Renal pelvis (tissue), 4 donors: ENCODE data around the gene PKNOX2. TPM values are rescaled to one million over a fixed set of nuclear protein-coding genes. Genes with fewer than 3 reads are reported as not detected.
A peak's percentile ranks its signal among the peaks of the same experiment; 100 is the strongest.

Experiments used
- DNase-seq: peaks from one replicate; pipeline ENCODE4 v3.0.0-alpha.2; 2013
- polyA plus RNA-seq, 3 donors: library from polyadenylated mRNA; unstranded; fragments of 120-200 nt; gene quantifications; one replicate each; pipeline ENCODE4 v1.2.1, GENCODE V29; 2013; ENCODE audit not compliant: insufficient read length in 3 of 3

Gene PKNOX2
- polyA plus RNA-seq, 3 donors = 11.3 to 14.8 (median 13.4) TPM

- DNase-seq = no peak
Measured at GRCh38 chr11:125258291-125259032, 93.9 kb downstream of the PKNOX2 start.

DNA sequence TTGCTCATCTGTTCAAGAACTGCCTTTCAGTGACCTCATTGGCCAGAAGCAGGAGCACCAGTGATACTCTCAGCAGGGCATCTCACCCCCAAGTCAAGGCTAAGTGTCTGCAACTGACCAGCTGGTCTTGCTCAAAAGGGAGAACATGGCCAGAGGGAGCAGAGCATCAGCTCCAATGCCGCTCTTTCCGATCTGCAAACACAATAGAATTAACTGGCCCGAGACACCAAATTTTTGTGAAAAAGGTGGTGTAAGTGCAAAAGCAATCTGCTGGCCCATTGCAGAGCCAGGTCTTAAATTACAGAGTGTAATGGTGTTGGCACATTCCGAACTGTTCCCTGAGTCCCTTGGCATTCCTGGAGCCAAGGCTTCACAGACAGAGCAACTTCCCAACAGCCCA is 97.0 kb downstream of the PKNOX2 start:
- DNase-seq = no peak

- no peak for DNase-seq
Measured at GRCh38 chr11:125262194-125262829, 97.8 kb downstream of the PKNOX2 start.

DNA sequence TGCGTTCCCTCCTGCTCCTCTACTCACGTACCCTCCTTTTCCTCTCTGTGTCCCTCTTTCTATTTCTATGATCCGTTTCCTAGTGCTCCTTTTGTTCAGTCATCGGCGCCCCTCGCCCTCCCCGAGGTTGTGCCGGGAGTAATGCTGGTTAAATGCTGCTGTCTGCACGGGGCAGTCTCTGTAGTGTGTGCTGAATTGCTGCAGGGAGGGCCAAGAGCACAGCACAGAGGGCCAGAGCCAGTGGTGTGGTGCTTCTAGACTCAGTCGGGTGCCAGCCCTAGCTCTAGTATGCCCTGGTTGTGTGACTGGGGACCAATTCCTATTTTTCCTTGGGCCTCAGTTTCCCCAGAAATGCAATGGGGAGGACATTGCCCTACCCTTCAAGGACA is 98.3 kb downstream of the PKNOX2 start:
- no peak for DNase-seq

DNA sequence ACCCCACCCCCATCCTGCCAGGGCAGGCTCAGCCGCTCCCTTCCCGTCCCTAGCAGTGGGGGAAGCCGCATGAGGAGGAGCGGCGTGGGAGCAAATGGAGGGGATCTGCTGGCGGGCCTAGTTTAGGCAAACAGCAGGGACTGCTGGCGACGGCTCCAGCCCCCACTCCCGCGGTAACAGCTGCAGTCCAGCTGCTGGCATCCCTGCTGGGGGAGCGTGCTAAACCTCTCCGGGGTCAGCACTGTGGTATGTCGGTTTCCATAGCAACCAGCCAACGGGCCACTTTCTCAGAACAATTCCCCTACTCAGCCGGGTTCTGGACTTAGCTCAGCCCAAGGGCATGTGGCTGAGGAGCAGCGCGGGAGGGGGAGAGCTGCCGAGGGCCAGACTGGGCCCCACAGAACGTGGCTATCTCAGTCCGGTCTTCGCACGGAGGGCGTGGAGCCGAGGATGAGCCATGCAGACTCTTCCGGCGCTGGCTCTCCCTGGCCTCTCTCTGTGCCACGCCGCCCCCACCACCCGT is 98.8 kb downstream of the PKNOX2 start:
- peak; percentile 96 for DNase-seq

DNA sequence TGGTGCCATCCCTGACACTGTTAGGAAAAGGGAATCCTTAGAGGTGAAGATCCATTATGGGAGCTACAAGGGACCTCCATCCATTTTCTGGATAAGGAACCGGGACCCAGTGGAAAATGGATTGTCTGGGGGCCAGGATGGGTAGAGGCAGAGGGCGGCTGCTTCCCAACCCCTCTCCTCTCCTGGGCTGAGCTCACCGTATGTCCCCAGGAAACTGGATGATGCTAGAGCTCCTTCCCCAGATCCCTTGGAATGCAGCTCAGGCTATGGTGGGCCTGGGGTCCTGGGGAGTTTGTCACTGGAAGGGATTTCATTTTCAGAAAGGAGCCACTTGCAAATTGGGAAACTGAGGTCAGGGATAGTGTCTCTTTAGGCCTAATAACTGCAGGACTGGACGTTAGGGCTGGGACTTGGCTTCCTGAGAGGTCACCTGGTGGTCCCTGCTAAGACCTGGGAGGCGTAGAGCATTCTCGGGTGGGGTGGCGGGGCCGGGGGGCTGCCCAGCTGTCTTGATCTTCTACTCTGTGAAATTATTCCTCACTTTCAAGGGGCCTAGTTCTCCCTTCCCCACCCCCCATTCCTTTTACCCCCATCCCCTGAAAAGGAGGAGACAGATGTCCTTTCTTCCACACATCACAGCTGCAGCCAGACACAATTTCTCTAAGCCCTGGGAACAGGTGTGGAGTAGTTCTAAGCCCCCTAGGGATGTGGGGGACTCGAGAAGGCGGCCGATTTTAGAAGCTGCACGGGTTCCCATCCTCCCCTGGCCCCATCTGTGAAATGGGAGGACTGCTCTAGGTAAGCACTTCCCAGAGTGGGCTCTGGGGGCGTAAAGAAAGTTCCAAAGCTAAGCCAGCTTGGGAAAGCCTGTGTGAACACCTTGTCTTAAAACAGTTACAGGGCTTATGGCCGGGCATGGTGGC is 99.8 kb downstream of the PKNOX2 start:
- no peak for DNase-seq

DNA sequence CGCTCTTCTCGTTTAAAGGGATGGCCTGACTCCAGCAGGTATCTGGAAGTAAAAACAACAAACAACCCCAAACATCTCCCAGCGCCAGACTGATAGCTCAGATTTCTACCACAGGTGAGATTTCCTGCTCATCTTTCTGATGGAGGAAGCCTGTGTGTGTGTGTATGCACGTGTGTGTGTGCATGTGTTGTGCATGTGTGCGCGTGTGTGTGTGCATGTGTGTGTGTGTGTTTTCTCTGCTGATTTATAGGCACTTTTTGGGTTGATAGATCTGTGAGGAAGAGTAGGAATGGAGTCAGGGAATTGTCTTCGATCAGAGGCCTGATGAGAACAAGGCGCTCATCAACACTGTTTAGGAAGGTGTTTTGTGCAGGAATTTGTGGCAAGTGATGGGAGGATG is 103.0 kb downstream of the PKNOX2 start:
- no peak for DNase-seq

- no peak for DNase-seq
Measured at GRCh38 chr11:125268611-125269010, 104.1 kb downstream of the PKNOX2 start.

DNA sequence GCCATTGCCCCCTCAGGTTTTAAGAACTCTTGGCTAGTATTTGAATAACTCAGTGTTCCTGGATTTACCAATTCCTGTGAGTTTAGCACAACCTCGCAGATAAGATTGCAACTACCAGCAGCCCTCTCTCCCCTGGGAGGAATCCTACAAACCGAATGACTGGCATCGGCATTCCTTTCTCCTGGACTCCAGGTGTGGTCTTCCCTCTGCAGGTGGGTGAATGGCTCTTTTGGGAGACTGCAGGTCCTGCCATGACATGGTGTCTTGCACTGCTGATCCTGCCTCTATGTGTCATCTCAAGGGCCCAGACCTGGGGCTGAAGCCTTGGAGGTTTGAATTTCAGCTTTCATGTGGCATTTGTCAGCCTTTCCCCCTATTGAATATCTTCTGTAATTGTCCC is 105.6 kb downstream of the PKNOX2 start:
- DNase-seq = no peak

GRCh38 chr11:125270711-125271110 is 106.2 kb downstream of the PKNOX2 start:
- no peak for DNase-seq

GRCh38 chr11:125271483-125272091 is 107.0 kb downstream of the PKNOX2 start:
- no peak for DNase-seq

DNA sequence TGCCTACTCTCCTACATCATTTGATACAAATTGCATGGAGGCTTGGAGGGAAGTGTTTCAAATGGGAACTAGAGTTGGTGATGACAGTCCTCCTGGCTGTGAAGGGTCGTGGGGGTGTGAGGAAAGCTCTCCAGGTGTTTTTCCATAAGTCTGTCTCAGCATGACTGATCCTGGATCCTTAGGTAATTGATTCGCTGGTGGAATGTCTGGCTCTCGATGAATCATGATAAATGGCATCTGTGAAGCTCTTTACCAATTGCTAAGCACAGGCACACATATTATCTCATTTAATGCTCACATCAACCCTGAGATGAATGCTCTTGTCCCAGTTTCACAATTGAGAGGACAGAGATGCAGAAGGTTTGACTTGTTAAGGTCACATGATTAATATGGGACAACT is 107.5 kb downstream of the PKNOX2 start:
- no peak for DNase-seq

DNA sequence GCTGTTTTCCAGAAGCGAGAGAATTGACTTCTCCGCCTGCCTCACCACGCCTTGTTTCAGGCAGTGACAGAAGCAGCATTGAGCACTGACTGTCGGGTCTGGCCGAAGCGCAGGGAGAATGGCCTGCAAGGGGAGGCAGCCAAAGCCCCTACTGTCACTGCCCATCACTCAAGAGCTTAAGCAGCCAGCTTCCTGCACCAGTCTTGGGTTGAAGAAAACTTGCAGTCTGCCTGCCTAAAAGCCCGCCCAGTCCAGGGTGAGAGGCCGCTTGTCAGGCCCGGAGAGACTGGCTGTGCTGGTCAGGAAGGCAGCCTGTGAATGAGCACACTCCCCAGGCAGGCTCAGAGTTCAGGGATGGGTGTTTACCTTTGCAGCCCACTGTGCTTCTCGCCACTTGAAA is 108.3 kb downstream of the PKNOX2 start:
- DNase-seq = no peak

GRCh38 chr11:125273519-125274000 is 109.0 kb downstream of the PKNOX2 start:
- no peak for DNase-seq

- no peak for DNase-seq
Measured at GRCh38 chr11:125274309-125274708, 109.8 kb downstream of the PKNOX2 start.

- no peak for DNase-seq
Measured at GRCh38 chr11:125274774-125275173, 110.2 kb downstream of the PKNOX2 start.

DNA sequence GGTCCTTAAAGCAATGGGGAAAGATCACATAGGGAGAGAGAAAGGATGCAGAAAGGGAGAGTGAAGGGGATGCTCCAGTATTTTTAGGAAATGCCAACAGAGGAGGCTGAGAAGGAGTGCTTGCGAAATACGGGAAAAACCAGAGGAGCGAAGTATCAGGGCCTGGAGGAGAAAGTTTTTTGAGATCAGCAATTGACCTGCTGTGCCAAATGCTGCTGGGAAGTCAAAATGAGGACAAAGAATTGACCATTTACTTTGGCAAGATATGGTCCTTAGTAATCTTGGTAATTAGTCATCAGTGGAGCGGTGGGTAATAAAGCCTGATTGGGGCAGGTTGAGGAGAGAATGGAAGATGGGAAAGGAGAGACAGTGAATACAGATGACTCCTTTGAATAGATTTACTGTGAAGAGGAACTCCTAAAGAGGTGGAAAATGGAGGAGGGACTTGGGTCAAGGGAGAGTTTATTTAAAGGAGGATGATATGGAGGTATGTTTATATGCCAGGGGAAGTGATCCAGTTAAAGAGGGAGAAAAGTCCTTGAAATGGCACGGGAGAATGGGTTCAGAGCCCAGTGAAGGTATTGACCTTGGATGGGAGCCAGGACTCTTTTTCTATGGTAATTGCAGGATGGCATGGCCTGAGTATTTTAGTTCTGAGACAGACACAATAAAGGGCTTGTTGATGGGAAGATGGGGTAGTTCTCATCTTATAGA is 111.5 kb downstream of the PKNOX2 start:
- no peak for DNase-seq

DNA sequence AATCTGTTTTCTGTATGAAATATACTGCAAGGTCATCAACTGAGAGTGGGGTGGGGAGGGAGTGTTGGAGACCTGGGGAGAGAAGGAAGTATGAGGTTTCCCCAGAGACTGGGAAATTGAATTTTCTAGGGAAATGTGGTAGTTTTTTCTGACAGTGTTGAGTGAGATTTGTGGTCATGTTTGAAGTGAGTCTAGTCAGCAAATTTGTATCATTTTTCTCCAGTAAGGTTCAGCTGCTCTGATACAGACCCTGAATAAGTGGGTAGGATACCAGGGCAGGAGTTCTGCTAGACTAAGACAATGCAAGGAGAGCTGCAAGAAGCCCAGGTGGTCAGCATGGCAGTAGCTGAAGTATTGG is 112.0 kb downstream of the PKNOX2 start:
- DNase-seq = no peak

DNA sequence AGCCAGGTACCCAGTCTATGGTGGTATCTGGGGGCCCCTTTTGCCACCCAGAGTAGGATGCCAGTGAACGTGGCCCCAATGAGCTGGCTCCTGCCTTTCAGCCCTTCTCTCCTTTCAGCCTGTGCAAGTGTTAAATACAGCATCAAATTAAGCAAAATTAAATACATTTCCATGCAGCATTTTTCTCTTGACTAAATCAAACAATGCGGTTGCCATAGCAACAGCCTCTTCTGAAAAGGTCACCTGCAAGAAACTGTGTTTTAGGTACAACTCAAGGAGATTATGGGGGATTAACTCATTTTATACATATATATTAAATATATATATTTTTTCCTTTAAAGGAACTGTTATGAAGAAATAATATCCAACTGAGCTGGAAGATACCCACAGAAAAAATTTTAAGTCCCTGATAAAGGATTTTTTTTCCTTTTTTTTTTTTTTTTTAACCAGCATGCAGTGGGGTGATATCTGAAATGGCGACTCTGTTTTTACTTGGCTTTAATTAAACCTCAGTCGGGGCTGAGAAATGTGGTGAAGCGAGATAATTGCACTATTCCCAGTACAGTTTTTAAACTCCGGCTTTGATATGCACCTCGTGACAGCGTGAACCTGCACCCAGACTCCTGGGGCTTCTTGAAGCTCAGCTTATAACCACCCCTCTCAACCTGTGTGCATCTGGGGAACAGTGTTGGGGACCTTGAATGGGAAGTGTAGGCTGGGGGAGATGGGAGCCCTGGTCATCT is 115.3 kb downstream of the PKNOX2 start:
- no peak for DNase-seq

- DNase-seq = no peak
Measured at GRCh38 chr11:125280646-125281045, 116.1 kb downstream of the PKNOX2 start.
